Sciatic nerve (tissue), 2 donors: Measurements from ENCODE around the gene PTPRM. TPM values are rescaled to one million over a fixed set of nuclear protein-coding genes. Genes with fewer than 3 reads are reported as not detected.
A peak's percentile ranks its signal among the peaks of the same experiment; 100 is the strongest.
"Not testable (repeated sequence)": the region's sequence is repeated elsewhere in the genome, so short reads cannot be mapped to it uniquely, and the experiment has no call there.

ENCODE experiments used
- ATAC-seq: fragments of 200-7000 bp; cut with Tn5 transposase; one replicate; pipeline ENCODE4 v1.9.1; 2020; ENCODE audit warnings: mild to moderate bottlenecking, moderate library complexity
- DNase-seq: peaks from one replicate; pipeline ENCODE4 v3.0.0-alpha.2; 2020; ENCODE audit warnings: low spot score
- intact Hi-C: fragments of 100-400 bp; cut with DNase I; formaldehyde crosslinking; loops from one replicate; pipeline ENCODE4 v1.14.2; 2022
- total RNA-seq: library from RNA; stranded (reverse); fragmentation: NEBNext Ultra II Directional; extraction: Animal tissue kit (Norgen Biotek cat#: 25700); gene quantifications from one replicate; pipeline ENCODE4 v1.2.1, GENCODE V29; 2021
- donor health status: DM: no; HTN: no; CAD: no.
- donor health status: DM: no; HTN: no; CAD: no.

Gene PTPRM
- total RNA-seq, 1 donor from 2014 or later = 66.5 TPM

GRCh38 chr18:7926526-7926925 lies 359.4 kb downstream of the PTPRM start:
- DNase-seq = no peak
- intact Hi-C loops = no loop called here
- ATAC-seq = no peak

- ATAC-seq (no peak), DNase-seq (no peak)
- intact Hi-C loops = no loop called here
Measured at GRCh38 chr18:7927119-7927518, 360.0 kb downstream of the PTPRM start.

GRCh38 chr18:7931763-7932162 lies 364.6 kb downstream of the PTPRM start:
- no peak for DNase-seq
- no peak for ATAC-seq
- intact Hi-C loops = no loop called here

- intact Hi-C loops = no loop called here
- no peak for ATAC-seq
- no peak for DNase-seq
Measured at GRCh38 chr18:7937268-7937667, 370.2 kb downstream of the PTPRM start.

DNA sequence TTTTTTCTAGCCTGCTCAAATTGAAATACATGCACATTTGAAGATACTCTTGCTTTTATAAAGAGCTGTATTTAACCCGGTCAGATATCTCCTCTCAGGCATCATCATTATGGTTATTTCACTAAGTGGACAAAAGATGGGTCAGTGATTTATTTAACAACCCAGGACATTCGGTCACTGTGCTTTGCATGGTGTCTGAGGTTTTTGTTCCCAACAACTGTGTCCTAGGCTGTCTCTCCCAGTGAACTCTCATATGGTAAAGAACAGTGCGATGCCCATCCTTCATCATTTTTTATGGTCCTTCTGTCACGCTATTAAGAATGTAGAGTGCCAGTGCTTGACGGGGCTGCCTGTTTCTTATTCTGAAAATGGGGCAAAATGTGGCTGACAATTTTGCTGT lies 372.4 kb downstream of the PTPRM start:
- no peak for ATAC-seq
- intact Hi-C loops = no loop called here
- no peak for DNase-seq

DNA sequence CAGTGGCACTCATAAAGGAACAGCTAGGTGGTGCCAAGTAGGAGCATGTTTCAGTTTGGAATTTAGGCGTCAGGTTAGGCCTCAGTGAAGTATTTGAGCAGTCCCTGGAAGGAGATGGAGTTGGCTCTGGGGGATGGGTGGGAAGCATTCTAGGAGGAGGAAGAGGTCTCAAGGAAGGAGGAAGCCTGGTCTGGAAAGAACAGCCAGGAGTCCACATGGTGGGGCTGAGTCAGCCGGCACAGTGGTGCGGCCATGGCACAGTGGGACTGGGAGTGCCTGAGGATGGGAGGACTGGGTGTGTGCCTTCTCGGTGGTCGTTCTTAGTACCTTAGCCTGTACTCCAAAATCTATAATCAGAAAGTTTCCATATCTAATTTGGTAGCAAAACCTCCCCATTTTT lies 373.3 kb downstream of the PTPRM start:
- DNase-seq (no peak), ATAC-seq (no peak)
- intact Hi-C loops = no loop called here

DNA sequence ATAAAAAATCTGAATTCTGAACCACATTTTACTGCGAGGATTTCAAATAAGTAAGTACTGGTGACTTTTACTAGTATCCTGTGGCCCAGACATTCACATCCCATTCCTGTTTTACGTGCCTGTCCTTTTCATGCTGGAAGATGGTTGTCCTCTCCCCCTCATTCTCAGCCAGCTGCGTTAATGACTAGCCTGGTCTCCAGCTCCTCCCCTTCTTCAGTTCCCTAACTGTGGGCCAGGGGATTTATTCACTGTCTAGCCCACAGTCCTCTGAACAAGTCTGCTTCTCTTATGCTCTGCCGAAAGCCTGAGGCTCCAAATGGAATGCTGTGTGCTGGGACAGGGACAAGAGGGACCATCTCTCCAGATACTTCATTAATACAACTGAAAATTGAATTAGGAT lies 373.9 kb downstream of the PTPRM start:
- intact Hi-C loops = no loop called here
- DNase-seq = no peak
- ATAC-seq = no peak

DNA sequence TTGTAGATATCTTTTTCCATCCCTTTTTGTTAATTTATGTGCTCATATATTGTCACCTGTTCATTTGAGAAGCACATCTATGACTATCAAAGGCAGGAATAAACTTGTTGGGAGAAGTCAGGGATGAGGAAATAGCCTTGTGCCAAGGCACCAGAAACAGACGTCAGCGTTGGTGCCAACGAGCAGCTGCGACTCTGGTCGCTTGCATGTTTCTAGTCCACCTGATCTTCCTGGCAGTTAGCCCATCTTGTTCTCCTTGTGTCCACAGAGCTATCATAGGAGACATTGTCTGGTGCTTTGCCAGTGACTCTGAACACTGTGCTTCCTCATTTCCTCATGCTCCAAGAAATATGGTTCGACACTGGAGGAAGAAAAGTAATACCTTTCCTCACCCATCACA lies 374.4 kb downstream of the PTPRM start:
- intact Hi-C loops = no loop called here
- ATAC-seq (no peak), DNase-seq (no peak)

- intact Hi-C loops = no loop called here
- ATAC-seq (no peak), DNase-seq (no peak)
Measured at GRCh38 chr18:7945882-7946281, 378.8 kb downstream of the PTPRM start.

DNA sequence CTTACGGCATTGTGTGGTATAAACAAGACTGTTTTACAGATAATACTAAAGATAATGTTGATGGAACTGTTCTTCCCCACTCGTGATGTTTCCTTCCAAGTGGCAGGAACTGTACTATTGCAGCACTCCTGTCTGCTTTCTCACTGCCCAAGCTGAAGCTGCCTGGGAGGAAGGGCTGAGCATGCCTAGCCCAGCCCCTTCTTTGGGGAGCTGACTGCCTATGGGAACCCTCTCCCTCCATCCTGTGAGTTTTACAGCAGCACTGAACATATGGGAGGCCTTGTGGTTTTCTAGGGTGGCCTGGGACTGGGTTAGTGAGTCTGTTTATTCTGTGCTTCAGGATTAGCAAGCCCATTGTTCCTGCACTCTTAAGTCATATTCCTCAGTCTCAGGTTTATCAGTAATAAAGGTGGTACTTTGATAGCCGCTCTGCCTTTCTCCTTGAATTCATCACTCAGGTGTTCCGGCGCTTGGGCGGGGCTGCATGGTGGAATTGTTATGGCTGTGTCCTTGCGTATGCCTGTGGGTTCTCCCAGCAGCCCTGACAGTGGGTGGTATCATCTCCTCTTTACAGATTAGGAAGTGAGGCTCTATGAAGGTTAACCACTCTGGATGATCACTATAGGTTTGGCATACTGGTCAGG lies 379.7 kb downstream of the PTPRM start:
- intact Hi-C loops = no loop called here
- DNase-seq (no peak), ATAC-seq (peak; percentile 68)

DNA sequence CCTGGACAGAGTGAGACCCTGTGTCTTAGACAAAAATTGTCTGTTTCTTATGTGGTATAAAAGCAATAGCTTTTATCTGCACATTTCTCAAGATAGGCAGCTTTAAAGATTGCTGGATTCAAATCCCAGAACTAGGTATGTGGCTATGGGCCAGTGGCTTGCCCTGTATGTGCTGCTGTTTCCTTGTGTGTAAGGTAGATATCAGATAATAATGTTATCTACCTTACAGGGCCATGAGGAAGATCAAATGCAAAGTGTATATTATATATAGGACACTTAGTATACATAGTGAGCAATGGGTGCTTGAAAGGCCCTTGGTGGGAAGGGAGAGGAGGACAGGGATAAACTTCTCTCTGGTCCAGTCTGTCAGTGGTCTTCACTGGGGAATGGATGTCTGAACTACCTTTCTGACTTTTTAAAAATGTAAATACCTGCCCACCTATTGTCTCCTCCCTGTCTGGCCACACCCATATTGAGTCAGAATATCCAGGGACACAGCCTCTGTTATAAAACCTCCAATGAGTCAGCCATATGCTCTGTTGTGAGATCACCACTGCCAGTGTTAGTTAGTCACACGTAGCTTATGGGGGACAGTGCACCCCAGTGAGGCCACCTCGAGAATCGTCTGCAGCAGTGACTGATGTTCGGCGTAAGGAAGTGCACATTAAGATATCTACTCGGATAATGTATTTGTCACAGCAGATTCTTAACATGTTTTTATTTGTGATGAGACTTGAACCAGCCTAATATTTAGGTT lies 383.4 kb downstream of the PTPRM start:
- DNase-seq = no peak
- intact Hi-C loops = no loop called here
- no peak for ATAC-seq

DNA sequence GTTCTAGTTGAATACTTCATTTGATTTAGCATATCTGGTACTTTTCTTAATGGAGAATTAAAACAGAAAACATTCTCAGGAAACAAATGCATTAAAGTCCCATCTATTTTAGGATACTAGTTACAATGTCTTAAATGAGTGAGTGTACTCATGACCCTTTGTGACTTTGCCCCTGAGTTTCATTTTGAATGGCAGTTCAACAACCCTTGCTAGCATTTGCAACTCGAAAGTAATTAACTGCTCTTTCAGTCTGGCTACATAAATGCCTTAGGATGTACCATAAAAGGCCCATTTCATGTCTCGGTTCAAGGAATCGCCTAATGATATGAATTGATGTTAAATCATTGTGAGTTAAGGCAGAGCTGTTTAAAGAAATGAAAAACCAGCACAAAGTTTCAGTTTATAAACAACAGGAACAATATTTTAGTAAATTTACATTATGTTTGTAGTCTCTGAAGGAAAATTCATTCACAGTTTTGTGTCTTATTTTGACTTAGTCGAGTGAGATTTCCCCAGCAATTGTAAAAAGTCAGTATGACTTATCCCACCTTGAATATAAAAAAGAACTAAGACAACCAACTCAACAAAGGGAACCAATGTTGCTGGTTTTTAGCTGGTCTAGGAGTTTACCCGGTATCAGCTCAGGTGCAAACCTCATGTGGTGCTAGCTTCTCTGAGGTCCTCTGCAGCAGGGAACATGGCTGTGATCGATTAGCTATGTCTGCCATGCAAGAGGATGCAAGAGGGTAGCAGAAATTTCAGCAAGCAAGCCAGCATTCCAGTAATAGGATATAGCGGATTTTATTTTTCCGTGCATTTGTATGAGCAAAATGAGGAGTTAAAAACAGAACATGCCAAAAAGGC lies 386.2 kb downstream of the PTPRM start:
- no peak for ATAC-seq
- no peak for DNase-seq
- intact Hi-C loops = no loop called here

DNA sequence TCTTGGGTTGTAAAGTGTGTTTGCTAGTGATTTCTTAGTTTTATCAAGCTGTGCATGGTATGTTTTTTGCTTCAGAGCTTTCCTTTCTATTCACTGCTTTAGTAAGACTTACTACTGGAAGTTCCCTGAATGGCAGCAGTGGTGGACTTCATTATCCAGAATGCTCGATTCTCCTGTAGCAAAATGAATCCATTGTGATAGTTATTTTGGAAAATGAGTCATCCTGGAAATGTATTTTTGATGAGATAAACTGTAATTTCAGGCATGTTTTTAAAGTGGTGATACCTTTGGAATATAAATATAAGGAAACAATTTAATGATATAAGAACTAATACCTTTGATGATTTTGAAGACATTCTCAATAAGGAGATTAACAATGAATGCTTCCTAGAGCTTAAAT lies 387.1 kb downstream of the PTPRM start:
- no peak for ATAC-seq
- intact Hi-C loops = no loop called here
- no peak for DNase-seq

- DNase-seq (no peak), ATAC-seq (no peak)
- intact Hi-C loops = no loop called here
Measured at GRCh38 chr18:7955175-7955574, 388.1 kb downstream of the PTPRM start.

DNA sequence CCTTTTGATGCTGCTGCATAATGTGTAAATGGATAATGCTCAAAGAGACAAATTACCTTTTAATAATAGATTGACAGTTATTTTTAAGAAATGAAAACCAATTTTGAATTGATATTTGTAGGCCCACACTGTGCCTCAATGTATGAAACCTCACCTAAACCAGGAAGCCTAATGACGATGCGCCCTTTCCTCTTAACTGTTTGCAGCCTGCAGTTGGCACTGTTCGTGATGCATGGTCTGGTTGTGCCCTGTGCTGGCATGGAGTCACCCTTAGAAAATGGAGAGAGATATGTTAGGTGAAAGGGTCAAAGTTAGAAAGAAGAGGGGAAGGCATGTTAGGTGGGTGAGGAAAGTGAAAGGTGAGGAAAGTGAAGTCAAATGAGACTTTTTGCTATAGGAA lies 390.2 kb downstream of the PTPRM start:
- ATAC-seq (no peak), DNase-seq (no peak)
- intact Hi-C loops = no loop called here

DNA sequence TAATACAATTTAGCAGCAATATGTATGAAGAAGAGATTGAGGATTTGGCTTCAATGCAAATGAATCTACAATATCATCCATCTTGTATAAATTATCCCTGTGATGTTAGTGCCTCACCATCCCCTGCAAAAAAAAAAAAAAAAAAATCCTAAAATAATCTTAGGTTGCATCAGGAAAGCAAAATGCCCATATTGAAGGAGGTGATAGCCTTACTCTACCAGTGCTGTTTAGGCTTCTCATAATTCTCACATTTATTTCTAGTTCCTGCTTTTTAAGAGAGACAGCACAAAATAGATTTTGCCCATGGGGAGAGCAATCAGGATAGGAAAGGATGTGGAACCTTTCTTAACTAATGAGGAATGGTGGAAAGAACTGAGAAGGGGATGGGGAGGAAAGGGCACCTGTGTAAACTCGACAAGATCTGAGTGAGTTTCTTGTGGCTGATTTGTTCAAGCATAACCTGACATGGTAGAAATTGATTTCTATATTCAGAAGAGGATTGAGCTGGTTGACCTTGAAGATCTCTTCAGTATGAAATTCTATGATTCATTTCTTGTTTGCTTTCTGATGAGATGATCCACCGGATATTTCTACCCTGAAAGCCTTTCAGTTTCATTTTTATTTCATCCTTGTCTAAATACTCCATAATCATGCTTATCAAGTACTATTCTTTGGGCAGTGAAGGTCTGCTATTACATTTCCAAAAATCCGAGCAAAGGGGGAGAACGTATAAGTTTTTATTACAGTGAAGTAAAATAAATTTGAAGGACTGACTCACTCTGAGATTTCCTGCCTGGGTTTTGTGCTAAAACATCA lies 391.2 kb downstream of the PTPRM start:
- intact Hi-C loops = no loop called here
- ATAC-seq = no peak
- no peak for DNase-seq

DNA sequence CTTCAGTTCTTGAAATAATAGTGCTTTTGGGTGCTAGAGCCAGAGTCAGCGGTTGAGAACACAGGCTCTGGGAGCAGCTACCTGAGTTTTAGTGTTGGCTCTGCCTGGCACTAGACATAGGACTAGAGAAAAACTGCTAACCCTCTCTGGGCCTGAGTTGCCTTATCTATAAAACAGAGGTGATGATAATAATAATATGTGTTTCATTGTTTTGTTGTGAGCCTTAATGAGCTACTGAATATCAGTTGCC lies 391.7 kb downstream of the PTPRM start:
- intact Hi-C loops = no loop called here
- ATAC-seq (no peak), DNase-seq (no peak)

GRCh38 chr18:7966682-7967081 lies 399.6 kb downstream of the PTPRM start:
- DNase-seq, ATAC-seq, intact Hi-C loops: not testable (repeated sequence)

DNA sequence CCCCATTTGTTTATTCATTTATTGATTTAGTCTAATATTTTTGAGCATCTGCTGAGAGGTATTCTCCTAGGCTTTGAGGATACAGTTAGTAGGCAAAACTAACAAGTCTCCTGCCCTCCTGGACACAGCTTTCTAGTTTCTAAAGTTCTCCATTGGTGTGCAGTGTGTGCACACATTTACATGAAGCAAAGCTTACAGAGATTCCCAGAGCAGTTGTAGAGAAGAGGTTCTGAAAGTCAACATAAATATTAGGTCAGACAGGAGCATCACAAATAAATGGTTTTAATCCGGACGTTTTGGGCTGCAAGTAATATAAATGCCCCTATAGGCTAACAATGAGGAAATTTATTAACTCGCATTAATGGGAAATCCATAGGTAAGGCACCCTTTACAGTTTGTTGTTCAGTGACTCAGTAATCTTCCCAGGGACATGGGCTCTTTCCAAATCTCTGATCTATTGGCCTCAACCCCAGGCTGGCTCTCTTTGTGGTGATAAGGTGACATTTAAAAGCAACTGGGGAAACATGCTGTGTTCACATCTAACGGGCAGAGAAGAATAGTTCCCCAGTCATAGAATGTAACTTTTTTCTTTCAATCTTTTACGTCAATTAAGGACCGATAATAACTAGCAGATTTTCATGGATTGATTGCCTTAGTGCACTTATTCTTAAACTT lies 407.2 kb downstream of the PTPRM start:
- DNase-seq = no peak
- intact Hi-C loops = no loop called here
- ATAC-seq = no peak
